Skeletal muscle satellite cell (primary cell): ENCODE data around the gene PSMB7.

ENCODE experiments used
- H3K27me3 ChIP-seq: 2 replicates; pipeline ENCODE4 v1.7.0; 2013; ENCODE audit warnings: low read length; ENCODE audit not compliant: control insufficient read depth, insufficient read depth
- H3K36me3 ChIP-seq: 2 replicates; pipeline ENCODE4 v1.7.0; 2013; ENCODE audit warnings: mild to moderate bottlenecking, control low read depth, low read length; ENCODE audit not compliant: insufficient read depth
- H3K4me1 ChIP-seq: 2 replicates; pipeline ENCODE4 v1.7.0; 2013; ENCODE audit warnings: low read length; ENCODE audit not compliant: control insufficient read depth, insufficient read depth
- H3K4me2 ChIP-seq: 2 replicates; pipeline ENCODE4 v1.7.0; 2013; ENCODE audit warnings: mild to moderate bottlenecking, low read length
- H3K4me3 ChIP-seq: 2 replicates; pipeline ENCODE4 v1.7.0; 2013; ENCODE audit warnings: low read length
- H3K9ac ChIP-seq: 2 replicates; pipeline ENCODE4 v1.7.0; 2013; ENCODE audit warnings: mild to moderate bottlenecking, low read depth, low read length, moderate library complexity
- H3K9me3 ChIP-seq: replicated peaks from 2 replicates; pipeline ENCODE4 v1.7.0; 2013; ENCODE audit warnings: mild to moderate bottlenecking, control low read depth, low read length

PSMB7 gene

DNA sequence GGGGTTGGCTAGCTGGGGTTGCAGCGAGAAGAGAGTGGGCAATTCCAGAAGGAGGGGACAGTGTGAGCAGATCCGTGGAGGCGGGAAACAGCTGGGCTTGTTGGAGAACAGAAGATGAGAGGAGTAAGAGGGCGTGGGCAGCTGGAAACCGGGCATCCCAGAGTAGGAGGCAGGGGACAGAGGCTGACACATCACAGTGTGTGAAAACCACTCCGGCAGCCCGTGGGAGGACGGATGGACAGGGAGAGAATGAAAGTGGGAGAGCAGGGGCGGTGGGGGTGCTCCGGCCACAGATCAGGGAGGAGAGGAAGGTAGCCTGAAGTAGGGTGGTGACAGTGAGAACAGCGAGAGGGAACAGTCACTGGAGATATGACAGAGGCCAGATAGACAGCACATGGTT, 8.3 kb upstream of the PSMB7 start:
- H3K9me3 ChIP-seq, result no peaks in the 10 kb centered on the region
- peak overlapping the region; percentile 59 for H3K4me2 ChIP-seq
- H3K9ac ChIP-seq, result no peak overlapping the region
- no peaks in the 10 kb centered on the region for H3K36me3 ChIP-seq
- peak overlapping the region; percentile 13 for H3K4me3 ChIP-seq
- H3K27me3 ChIP-seq, result peaks cover 16% of the 10 kb centered on the region
- peaks cover 9% of the 10 kb centered on the region for H3K4me1 ChIP-seq

DNA sequence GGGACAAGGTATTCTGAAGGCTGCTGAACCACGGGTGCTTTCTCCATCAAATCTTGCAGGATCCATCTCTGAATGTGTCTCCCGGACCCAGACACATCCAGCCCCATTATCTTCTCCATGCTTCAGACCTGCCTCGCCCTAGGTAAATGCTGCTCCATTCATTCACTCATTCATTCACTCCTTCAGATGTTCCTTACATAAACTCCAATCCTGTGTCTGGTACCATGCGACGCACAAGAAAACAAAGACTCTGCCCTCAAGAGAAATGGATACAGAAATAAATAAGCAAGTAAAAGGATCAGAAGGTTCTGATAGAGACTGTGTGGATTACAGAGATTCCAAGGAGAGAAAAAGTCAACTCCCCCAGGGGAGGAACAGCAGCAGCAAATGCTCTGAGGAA, 7.9 kb upstream of the PSMB7 start:
- H3K27me3 ChIP-seq, result peaks cover 16% of the 10 kb centered on the region
- peaks cover 9% of the 10 kb centered on the region for H3K4me1 ChIP-seq
- H3K36me3 ChIP-seq, result no peaks in the 10 kb centered on the region
- no peak overlapping the region for H3K9ac ChIP-seq
- H3K4me3 ChIP-seq, result peak overlapping the region; percentile 13
- H3K4me2 ChIP-seq, result peak overlapping the region; percentile 59
- no peaks in the 10 kb centered on the region for H3K9me3 ChIP-seq

DNA sequence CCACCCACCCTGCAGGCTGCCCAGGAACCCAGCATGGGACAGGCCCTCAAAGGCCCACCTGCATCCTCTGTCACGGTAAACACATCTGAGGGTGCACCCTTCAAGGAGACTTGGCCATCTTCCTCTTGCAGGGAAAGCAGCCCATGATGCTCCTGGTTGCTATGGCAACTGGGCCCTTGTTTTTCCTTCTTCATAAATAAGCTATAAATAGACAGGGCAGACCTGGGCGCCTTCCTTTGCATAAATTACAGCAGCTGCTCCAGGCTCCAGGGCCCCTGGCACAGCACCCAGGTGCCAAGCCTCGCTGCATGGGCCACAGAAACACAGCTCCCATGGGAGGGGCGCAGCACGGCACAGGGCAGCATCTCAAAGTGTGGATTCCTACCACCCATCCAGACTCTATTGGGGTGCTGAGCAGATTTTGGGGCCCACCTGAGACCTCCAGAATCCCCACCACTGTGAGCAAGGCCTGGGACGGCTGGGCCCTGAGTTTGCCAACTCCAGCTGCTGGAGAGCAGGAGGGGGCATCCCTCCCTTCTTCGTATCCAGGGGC, 5.8 kb upstream of the PSMB7 start:
- peaks cover 9% of the 10 kb centered on the region for H3K4me1 ChIP-seq
- no peak overlapping the region for H3K9ac ChIP-seq
- H3K9me3 ChIP-seq, result no peaks in the 10 kb centered on the region
- H3K27me3 ChIP-seq, result peaks cover 16% of the 10 kb centered on the region
- H3K4me3 ChIP-seq, result no peak overlapping the region
- H3K36me3 ChIP-seq, result no peaks in the 10 kb centered on the region
- no peak overlapping the region for H3K4me2 ChIP-seq

DNA sequence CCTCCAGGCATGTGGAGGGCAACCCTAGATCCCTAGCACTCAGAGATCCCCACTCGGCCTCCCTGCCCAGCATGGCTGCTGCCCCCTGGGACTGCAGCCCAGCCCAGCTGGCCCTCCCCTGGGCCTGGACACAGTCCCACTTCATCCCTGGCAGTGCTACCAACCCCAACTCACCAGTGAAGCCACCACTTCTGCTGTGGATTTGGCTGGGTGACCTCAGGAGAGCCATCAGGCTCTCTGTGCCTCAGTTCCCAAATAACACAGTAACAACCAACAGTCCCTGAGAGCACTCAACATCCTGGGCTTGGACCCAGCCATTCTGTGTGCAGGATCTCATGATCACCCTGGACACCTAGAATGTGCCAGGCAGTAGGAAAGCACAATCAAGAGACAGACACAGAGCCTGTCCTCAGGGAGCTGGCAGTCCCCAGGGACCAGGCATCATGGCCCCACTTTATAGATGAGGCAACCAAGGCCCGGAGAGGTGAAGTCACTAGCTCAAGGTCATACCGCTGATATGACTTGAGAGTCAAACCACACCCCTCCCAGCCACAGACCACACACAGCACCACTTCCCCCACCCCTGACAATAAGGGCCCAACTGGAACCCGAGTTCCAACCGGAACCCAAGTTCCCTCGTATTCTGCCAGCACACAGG, 4.7 kb upstream of the PSMB7 start:
- Histone ChIP-seq H3K27me3 (peaks cover 16% of the 10 kb centered on the region), H3K4me1 (peaks cover 9% of the 10 kb centered on the region), H3K36me3 (no peaks in the 10 kb centered on the region), H3K9me3 (peaks cover 4% of the 10 kb centered on the region), H3K4me2 (peak overlapping the region; percentile 43), H3K4me3 (no peak overlapping the region), H3K9ac (no peak overlapping the region)

DNA sequence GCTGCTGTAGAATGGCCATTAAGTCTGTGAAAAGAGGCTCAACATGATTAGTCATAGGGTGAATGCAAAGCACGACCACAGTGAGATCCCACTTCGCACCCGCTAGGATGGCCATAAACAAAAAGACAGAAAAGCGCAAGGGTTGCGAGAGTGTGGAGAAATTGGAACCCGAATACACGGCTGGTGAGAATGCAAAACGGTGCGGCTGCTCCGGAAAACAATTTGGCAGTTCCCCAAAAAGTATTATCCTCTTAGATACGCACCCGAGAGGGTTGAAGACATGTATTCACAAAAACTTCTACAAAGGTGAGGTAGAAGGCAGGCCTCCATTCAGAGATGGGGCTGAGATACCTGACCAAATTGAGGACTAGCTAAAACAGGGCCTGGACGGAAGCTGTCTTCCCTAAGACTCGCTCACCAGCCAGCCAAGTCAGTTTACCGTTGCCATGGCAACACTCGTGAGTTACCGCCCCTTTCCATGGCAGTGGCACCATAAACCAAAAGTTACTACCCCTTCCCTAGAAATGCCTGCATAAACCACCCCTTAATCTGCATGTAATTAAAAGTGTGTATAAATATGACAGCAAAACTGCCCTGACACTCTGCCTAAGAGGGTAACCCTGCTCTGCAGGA, 726 bp upstream of the PSMB7 start:
- Histone ChIP-seq H3K9ac (no peak overlapping the region), H3K36me3 (peaks cover 30% of the 10 kb centered on the region), H3K27me3 (no peaks in the 10 kb centered on the region), H3K9me3 (peaks cover 4% of the 10 kb centered on the region), H3K4me3 (peak overlapping the region; percentile 57), H3K4me2 (peak overlapping the region; percentile 47), H3K4me1 (peaks cover 38% of the 10 kb centered on the region)

DNA sequence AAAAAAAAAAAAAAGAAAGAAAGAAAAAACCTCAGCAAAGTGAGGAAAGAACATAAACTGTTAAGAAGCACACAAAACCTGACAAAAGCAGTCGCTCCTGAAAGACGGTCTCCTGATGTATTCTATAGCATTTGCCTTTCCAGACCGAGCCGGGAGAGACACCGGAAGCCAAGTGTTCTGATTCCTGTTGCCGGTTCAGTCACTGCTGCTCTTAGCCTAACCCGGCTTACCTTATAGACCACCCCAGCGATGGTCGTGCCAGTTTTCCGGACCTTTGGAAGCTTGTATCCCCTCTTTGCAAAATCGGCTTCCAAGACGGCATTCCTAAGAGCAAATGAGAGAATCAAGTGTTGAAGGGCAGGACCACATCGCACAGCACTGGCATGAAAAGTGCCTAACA, 630 bp downstream of the PSMB7 start:
- peaks cover 49% of the 10 kb centered on the region for H3K4me1 ChIP-seq
- peak overlapping the region; percentile 96 for H3K9ac ChIP-seq
- H3K4me3 ChIP-seq, result peak overlapping the region; percentile 97
- H3K27me3 ChIP-seq, result no peaks in the 10 kb centered on the region
- H3K9me3 ChIP-seq, result peaks cover 4% of the 10 kb centered on the region
- peaks cover 38% of the 10 kb centered on the region for H3K36me3 ChIP-seq
- H3K4me2 ChIP-seq, result peak overlapping the region; percentile 96

DNA sequence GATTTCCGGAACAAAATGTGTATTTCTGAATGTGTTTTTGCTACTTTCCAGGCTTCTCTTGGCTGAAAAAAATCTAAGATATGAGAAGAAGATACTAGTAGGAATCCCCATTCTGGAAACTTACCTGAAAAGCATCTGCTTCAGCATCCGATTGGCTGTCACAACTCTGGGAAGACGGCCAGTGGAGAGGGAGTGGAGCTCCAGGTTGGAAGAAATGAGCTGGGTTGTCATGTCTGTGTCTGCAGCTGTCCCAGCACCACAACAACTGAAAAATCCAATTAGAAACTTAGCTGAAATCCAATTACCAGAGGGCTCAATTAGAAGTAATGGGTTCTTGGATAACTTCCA, 3.0 kb downstream of the PSMB7 start:
- H3K36me3 ChIP-seq, result peaks cover 61% of the 10 kb centered on the region
- H3K9ac ChIP-seq, result peak overlapping the region; percentile 79
- H3K4me3 ChIP-seq, result peak overlapping the region; percentile 23
- H3K27me3 ChIP-seq, result no peaks in the 10 kb centered on the region
- H3K9me3 ChIP-seq, result peaks cover 4% of the 10 kb centered on the region
- peaks cover 61% of the 10 kb centered on the region for H3K4me1 ChIP-seq
- peak overlapping the region; percentile 83 for H3K4me2 ChIP-seq

DNA sequence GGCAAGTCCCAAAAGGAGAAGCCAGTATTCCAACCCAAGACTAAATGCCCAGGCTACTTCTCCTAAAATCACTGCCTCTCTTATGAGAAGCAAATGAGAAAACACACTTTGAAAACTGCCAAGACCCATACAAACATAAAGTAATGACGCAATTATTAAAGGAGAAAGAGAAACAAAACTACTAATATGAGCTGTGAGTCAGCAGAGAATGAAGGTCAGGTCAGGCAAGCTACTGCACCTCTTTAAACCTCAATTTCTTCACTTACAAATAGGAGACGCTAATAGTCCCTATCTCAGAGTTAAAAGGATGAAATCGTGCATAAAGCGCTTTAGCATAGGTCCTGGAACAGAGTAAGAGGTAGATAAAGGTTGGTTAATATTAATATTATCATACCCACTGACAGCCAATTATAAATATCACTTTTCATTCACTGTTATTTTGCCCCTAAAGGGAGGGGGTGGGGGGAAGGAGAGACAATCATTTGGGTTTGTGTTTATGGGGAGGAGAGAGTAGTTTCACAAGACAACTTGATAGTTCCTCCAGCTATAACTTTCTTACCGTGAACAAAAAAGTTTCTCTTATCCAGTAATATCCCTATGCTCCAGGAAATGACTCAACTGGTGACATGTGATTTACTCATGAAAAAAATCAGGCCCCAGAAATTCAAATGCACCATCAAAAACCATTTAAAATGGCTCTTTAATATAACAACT, 3.6 kb downstream of the PSMB7 start:
- Histone ChIP-seq H3K9ac (peak overlapping the region; percentile 79), H3K4me2 (peak overlapping the region; percentile 83), H3K4me1 (peaks cover 61% of the 10 kb centered on the region), H3K27me3 (no peaks in the 10 kb centered on the region), H3K36me3 (peaks cover 62% of the 10 kb centered on the region), H3K9me3 (peaks cover 4% of the 10 kb centered on the region), H3K4me3 (peak overlapping the region; percentile 63)

DNA sequence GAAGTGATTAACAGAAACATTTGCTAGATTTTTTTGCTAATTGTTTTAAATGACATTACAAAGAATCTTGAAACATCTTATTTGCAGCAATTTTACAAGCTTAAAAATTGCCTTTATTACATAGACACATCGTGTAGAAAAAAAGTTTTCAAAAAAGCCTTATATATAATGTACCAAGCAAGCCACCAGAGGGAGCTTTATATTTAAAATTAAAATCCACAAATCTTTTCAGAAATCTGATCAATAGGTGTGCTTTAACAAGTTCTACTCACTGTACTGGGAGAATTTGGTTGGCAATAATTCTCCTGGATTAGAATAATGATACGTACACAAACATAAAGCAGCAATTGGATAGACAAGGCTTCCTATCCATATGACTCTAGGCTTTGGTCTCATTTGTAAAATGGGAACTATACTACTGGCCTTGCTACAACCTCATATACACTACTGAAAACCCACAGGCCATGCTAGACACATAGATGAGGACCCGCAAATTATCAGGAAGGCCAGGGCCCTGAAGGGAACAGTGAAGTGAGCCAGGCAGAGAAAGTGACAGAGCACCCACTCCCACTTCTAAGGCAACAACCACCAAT, 4.8 kb downstream of the PSMB7 start:
- no peaks in the 10 kb centered on the region for H3K9me3 ChIP-seq
- peaks cover 72% of the 10 kb centered on the region for H3K36me3 ChIP-seq
- H3K27me3 ChIP-seq, result no peaks in the 10 kb centered on the region
- peak overlapping the region; percentile 61 for H3K4me2 ChIP-seq
- H3K9ac ChIP-seq, result peak overlapping the region; percentile 79
- H3K4me3 ChIP-seq, result peak overlapping the region; percentile 20
- peaks cover 61% of the 10 kb centered on the region for H3K4me1 ChIP-seq

DNA sequence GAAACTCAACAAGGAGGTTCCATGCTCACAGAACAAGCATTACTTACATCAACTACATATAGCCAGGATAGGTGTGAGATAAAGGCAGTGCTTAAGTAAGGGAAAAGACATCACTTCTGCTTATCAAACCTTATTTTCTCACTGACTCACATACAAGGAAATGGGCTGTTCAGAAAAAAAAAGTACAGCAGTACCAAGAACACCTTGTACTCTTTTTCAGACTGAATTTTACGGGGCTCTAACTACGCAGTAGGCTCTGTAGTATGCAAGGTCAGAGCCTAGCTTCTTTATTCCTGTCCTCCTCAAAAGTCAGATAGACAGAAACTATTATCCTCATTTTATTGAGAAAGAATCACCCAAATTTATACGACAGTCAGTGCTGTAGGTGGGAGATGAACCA, 5.8 kb downstream of the PSMB7 start:
- H3K9ac ChIP-seq, result peak overlapping the region; percentile 54
- peaks cover 79% of the 10 kb centered on the region for H3K36me3 ChIP-seq
- H3K9me3 ChIP-seq, result no peaks in the 10 kb centered on the region
- peak overlapping the region; percentile 61 for H3K4me2 ChIP-seq
- H3K4me1 ChIP-seq, result peaks cover 59% of the 10 kb centered on the region
- H3K4me3 ChIP-seq, result peak overlapping the region; percentile 12
- no peaks in the 10 kb centered on the region for H3K27me3 ChIP-seq

DNA sequence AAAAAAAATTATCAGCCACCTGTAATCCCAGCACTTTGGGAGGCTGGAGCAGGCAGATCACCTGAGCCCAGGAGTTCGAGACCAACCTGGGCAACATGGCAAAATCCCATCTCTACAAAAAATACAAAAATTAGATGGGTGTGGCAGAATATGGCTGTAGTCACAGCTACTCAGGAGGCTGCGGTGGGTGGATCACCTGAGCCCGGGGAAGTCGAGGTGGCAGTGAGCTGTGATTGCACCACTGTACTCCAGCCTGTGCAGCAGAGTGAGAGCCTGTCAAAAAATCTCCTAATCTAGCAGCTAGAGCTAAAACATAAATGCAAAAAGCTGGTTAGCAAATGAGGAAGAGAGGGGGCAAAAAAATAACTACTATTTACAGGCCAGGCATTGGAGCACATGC, 12.0 kb downstream of the PSMB7 start:
- Histone ChIP-seq H3K27me3 (no peaks in the 10 kb centered on the region), H3K4me3 (no peak overlapping the region), H3K9me3 (no peaks in the 10 kb centered on the region), H3K4me1 (peaks cover 34% of the 10 kb centered on the region), H3K9ac (no peak overlapping the region), H3K4me2 (no peak overlapping the region), H3K36me3 (peaks cover 61% of the 10 kb centered on the region)
